ENCODE results near the gene SLC7A5.

The SLC7A5 gene

DNA sequence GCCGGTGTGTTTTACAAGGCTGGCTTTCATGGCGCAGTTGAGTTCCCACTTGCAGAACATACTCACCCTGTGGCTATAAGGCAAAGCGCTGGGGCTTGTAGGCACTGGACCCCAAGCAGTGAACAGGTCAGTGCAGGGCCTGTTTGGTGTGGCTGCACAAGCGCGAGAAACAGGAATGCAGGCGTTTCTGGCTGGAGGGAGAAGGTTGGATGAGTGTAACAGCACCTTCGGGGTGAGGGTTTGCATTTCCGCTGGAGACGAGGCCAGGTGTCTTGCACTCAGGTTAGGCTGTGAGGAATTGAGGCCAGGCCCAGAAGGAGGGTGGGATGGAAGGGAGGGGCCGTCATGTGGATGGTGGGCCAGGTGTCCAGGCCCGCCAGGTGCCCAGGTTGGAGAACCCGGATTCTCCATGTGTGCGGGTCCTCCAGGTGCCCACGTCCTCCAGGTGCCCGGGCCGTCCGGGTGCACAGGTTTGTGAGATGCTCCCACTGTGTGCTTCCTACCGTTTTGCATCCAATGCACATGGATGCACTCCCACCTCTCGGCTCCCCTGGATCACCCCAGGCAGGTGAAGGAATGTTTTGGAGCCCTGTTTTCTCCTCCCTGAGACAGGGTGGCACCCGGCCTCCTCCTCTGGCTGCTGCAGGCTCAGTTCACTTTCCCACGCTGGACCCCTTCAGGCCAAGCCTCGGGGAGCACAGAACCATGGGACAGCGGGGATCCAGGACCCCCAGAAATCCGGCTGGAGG lies 46.0 kb downstream of the SLC7A5 start:
- no peak for DNase-seq (ENCODE audit: low spot score)
- TF ChIP-seq, protein P1, sequence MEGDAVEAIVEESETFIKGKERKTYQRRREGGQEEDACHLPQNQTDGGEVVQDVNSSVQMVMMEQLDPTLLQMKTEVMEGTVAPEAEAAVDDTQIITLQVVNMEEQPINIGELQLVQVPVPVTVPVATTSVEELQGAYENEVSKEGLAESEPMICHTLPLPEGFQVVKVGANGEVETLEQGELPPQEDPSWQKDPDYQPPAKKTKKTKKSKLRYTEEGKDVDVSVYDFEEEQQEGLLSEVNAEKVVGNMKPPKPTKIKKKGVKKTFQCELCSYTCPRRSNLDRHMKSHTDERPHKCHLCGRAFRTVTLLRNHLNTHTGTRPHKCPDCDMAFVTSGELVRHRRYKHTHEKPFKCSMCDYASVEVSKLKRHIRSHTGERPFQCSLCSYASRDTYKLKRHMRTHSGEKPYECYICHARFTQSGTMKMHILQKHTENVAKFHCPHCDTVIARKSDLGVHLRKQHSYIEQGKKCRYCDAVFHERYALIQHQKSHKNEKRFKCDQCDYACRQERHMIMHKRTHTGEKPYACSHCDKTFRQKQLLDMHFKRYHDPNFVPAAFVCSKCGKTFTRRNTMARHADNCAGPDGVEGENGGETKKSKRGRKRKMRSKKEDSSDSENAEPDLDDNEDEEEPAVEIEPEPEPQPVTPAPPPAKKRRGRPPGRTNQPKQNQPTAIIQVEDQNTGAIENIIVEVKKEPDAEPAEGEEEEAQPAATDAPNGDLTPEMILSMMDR (IDR thresholded peaks at IDR 0.05; ENCODE audit: borderline replicate concordance, control extremely low read depth, extremely low read depth, insufficient read depth, missing control alignments): no peak
- in situ Hi-C loops (cut with MboI; ENCODE audit: low sequenced_read_pairs, unreplicated experiment): no loop called here

- in situ Hi-C loops (cut with MboI; ENCODE audit: low sequenced_read_pairs, unreplicated experiment): no loop called here
- TF ChIP-seq, protein P1 (IDR thresholded peaks at IDR 0.05; ENCODE audit: borderline replicate concordance, control extremely low read depth, extremely low read depth, insufficient read depth, missing control alignments): no peak
- no peak for DNase-seq (ENCODE audit: low spot score)
These were observed 47.0 kb downstream of the SLC7A5 start for GRCh38 chr16:87822108-87822970.

- TF ChIP-seq, protein P1 (IDR thresholded peaks at IDR 0.05; ENCODE audit: borderline replicate concordance, control extremely low read depth, extremely low read depth, insufficient read depth, missing control alignments): no peak
- in situ Hi-C loops (cut with MboI; ENCODE audit: low sequenced_read_pairs, unreplicated experiment): no loop called here
- no peak for DNase-seq (ENCODE audit: low spot score)
These were observed 47.8 kb downstream of the SLC7A5 start for GRCh38 chr16:87821376-87822107.

GRCh38 chr16:87819983-87820382 lies 49.3 kb downstream of the SLC7A5 start:
- no peak for DNase-seq (ENCODE audit: low spot score)
- TF ChIP-seq, protein P1 (IDR thresholded peaks at IDR 0.05; ENCODE audit: borderline replicate concordance, control extremely low read depth, extremely low read depth, insufficient read depth, missing control alignments): no peak
- in situ Hi-C loops (cut with MboI; ENCODE audit: low sequenced_read_pairs, unreplicated experiment): no loop called here

DNA sequence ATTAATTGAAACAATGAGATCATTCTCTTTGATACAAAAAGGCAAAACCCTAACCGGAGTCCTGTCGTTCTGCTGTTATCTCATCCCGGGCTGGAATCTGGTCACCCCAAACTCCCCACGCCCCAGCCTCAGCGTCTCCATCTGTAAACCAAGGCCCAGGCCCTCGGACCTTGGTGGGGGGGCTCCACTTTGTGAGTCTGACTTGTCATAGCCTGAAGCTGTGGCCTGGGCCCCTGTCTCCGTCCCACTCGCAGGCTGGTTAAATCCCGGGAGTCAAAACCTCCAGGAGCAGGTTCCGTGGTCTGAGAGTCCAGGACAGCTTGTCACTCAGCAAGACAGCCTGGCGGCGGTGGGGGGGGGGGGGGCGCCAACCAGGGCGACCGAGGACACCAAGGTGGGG lies 50.0 kb downstream of the SLC7A5 start:
- no peak for DNase-seq (ENCODE audit: low spot score)
- in situ Hi-C loops (cut with MboI; ENCODE audit: low sequenced_read_pairs, unreplicated experiment): no loop called here
- TF ChIP-seq, protein P1 (IDR thresholded peaks at IDR 0.05; ENCODE audit: borderline replicate concordance, control extremely low read depth, extremely low read depth, insufficient read depth, missing control alignments): no peak

- DNase-seq (ENCODE audit: low spot score): no peak
These were observed 50.7 kb downstream of the SLC7A5 start for GRCh38 chr16:87818533-87819161.

More at GRCh38 chr16:87818533-87819161, 50.7 kb downstream of the SLC7A5 start:
- in situ Hi-C loops (cut with MboI; ENCODE audit: low sequenced_read_pairs, unreplicated experiment): no loop called here
- TF ChIP-seq, protein P1 (IDR thresholded peaks at IDR 0.05; ENCODE audit: borderline replicate concordance, control extremely low read depth, extremely low read depth, insufficient read depth, missing control alignments): no peak
